H1 (cell line): ENCODE data around the gene C14orf132. TPM values are rescaled to one million over a fixed set of nuclear protein-coding genes. Genes with fewer than 3 reads are reported as not detected.
A peak's percentile ranks its signal among the peaks of the same experiment; 100 is the strongest.

ENCODE experiments used
- CTCF ChIA-PET: fragments of 300-600 bp; sonication (Branson Sonifier 250); formaldehyde crosslinking; loops from one replicate; lab custom pipeline; 2021; ENCODE audit not compliant: partially characterized antibody; lab: Charles Lee
- POLR2A ChIA-PET: fragments of 300-600 bp; sonication (Branson Sonifier 250); formaldehyde crosslinking; loops from one replicate; lab custom pipeline; 2021; ENCODE audit warnings: inconsistent platforms; ENCODE audit not compliant: partially characterized antibody; lab: Charles Lee
- DNase-seq, 2 experiments: peaks; one replicate each; pipeline versions ENCODE4 v3.0.0 to v3.0.0-alpha.2; 2010 to 2022; ENCODE audit warnings: low spot score in 2 of 2, low read depth in 1 of 2, mixed read lengths in 1 of 2
- FAIRE-seq: peaks from 2 replicates; lab custom pipeline; 2011; peaks lifted over from hg19 to GRCh38; lab: Jason Lieb, UNC
- H2AFZ ChIP-seq: 2 replicates; pipeline ENCODE4 v1.8.1; 2012; ENCODE audit warnings: low read length, inconsistent platforms
- H2AK5ac ChIP-seq: 2 replicates; pipeline ENCODE4 v1.6.1; 2013; ENCODE audit warnings: low read depth, low read length
- H2BK120ac ChIP-seq: replicated peaks from 2 replicates; pipeline ENCODE3; 2013; ENCODE audit warnings: low read depth, low read length, inconsistent platforms
- H2BK12ac ChIP-seq: 2 replicates; pipeline ENCODE4 v1.6.1; 2013; ENCODE audit warnings: low read depth, low read length
- H2BK15ac ChIP-seq: 2 replicates; pipeline ENCODE4 v1.6.1; 2013; ENCODE audit warnings: low read length
- H2BK20ac ChIP-seq: 2 replicates; pipeline ENCODE4 v1.6.1; 2013; ENCODE audit warnings: low read length
- H2BK5ac ChIP-seq: 2 replicates; pipeline ENCODE4 v1.6.1; 2013; ENCODE audit warnings: low read depth, low read length
- H3K14ac ChIP-seq: 2 replicates; pipeline ENCODE4 v1.6.1; 2013; ENCODE audit warnings: inconsistent platforms; ENCODE audit not compliant: insufficient read length
- H3K18ac ChIP-seq: 2 replicates; pipeline ENCODE4 v1.6.1; 2013; ENCODE audit warnings: low read length; ENCODE audit errors: extremely low read depth
- H3K23ac ChIP-seq: 2 replicates; pipeline ENCODE4 v1.6.1; 2013; ENCODE audit warnings: inconsistent platforms; ENCODE audit not compliant: insufficient read length
- H3K23me2 ChIP-seq: 2 replicates; pipeline ENCODE4 v1.6.1; 2013; ENCODE audit warnings: low read depth, low read length
- H3K27ac ChIP-seq: 2 replicates; pipeline ENCODE4 v1.6.1; 2011; ENCODE audit warnings: low read depth, low read length, inconsistent platforms
- H3K27me3 ChIP-seq, 4 experiments: replicated peaks in 1 of 4; 1 replicate in 1 of 4; 2 replicates in 3 of 4; pipeline versions ENCODE4 v1.6.1 to v1.8.1; 2011 to 2013; ENCODE audit warnings: low read length in 3 of 4, mild to moderate bottlenecking in 3 of 4, inconsistent platforms in 2 of 4, mixed read lengths in 2 of 4, moderate library complexity in 1 of 4; ENCODE audit not compliant: control insufficient read depth in 3 of 4, insufficient read depth in 3 of 4; ENCODE audit errors: extremely low read depth in 1 of 4
- H3K36me3 ChIP-seq, 4 experiments: 2 replicates each; pipeline versions ENCODE4 v1.6.1 to v1.8.1; 2011 to 2013; ENCODE audit warnings: mild to moderate bottlenecking in 4 of 4, low read length in 3 of 4, moderate library complexity in 2 of 4, control low read depth in 1 of 4, inconsistent platforms in 1 of 4; ENCODE audit not compliant: insufficient read depth in 4 of 4, control insufficient read depth in 2 of 4
- H3K4ac ChIP-seq: replicated peaks from 2 replicates; pipeline ENCODE3; 2013; ENCODE audit warnings: low read length, low read depth, mixed read lengths, inconsistent platforms; ENCODE audit not compliant: insufficient read length
- H3K4me1 ChIP-seq, 4 experiments: replicated peaks in 1 of 4; 1 replicate in 1 of 4; 2 replicates in 3 of 4; pipeline versions ENCODE4 v1.6.1 to v1.8.1; 2011 to 2013; ENCODE audit warnings: low read length in 3 of 4, inconsistent platforms in 2 of 4, mixed read lengths in 1 of 4; ENCODE audit not compliant: insufficient read depth in 4 of 4, control insufficient read depth in 3 of 4
- H3K4me2 ChIP-seq, 2 experiments: 2 replicates each; pipeline versions ENCODE4 v1.6.1 to v1.8.1; 2011 to 2013; ENCODE audit warnings: low read depth in 2 of 2, low read length in 2 of 2, control low read depth in 1 of 2, inconsistent platforms in 1 of 2, mild to moderate bottlenecking in 1 of 2; ENCODE audit not compliant: insufficient read depth in 1 of 2
- H3K4me3 ChIP-seq, 4 experiments: fragments of 200-600, 300-600 bp in 1 of 4; sonication (generic), shearing (Covaris generic), sonication (Bioruptor Twin) in 1 of 4; 2 replicates each; pipeline versions ENCODE4 v1.5.1 to v1.8.1; 2011 to 2016; ENCODE audit warnings: low read length in 4 of 4, low read depth in 3 of 4, control low read depth in 2 of 4, inconsistent platforms in 2 of 4, mild to moderate bottlenecking in 2 of 4, mixed read lengths in 1 of 4, moderate library complexity in 1 of 4; ENCODE audit not compliant: insufficient read depth in 2 of 4; ENCODE audit errors: extremely low read depth in 1 of 4
- H3K56ac ChIP-seq: replicated peaks from 2 replicates; pipeline ENCODE3; 2013; ENCODE audit warnings: low read depth, mild to moderate bottlenecking, mixed read lengths, low read length, inconsistent platforms; ENCODE audit not compliant: insufficient read length
- H3K79me1 ChIP-seq: 2 replicates; pipeline ENCODE4 v1.6.1; 2013; ENCODE audit warnings: low read depth, low read length, control low read depth
- H3K79me2 ChIP-seq, 2 experiments: 2 replicates each; pipeline versions ENCODE4 v1.6.1 to v1.8.1; 2012 to 2013; ENCODE audit warnings: low read length in 2 of 2, mild to moderate bottlenecking in 2 of 2, inconsistent platforms in 1 of 2; ENCODE audit not compliant: insufficient read depth in 2 of 2, control insufficient read depth in 1 of 2
- H3K9ac ChIP-seq, 4 experiments: replicated peaks in 1 of 4; 1 replicate in 1 of 4; 2 replicates in 3 of 4; pipeline versions ENCODE4 v1.6.1 to v1.8.1; 2011 to 2013; ENCODE audit warnings: low read depth in 3 of 4, low read length in 3 of 4, control low read depth in 2 of 4, mild to moderate bottlenecking in 2 of 4, moderate library complexity in 2 of 4, inconsistent platforms in 1 of 4; ENCODE audit errors: extremely low read depth in 1 of 4
- H3K9me3 ChIP-seq, 2 experiments: 2 replicates each; pipeline versions ENCODE4 v1.6.1 to v1.8.1; 2012 to 2013; ENCODE audit warnings: mild to moderate bottlenecking in 2 of 2, moderate library complexity in 2 of 2, control low read depth in 1 of 2, inconsistent platforms in 1 of 2, low read depth in 1 of 2, low read length in 1 of 2, mixed read lengths in 1 of 2; ENCODE audit not compliant: insufficient read depth in 2 of 2
- H4K20me1 ChIP-seq, 2 experiments: replicated peaks in 1 of 2; 2 replicates each; pipeline versions ENCODE3 to v1.8.1; 2011 to 2013; ENCODE audit warnings: inconsistent platforms in 2 of 2, low read length in 2 of 2, mild to moderate bottlenecking in 1 of 2; ENCODE audit not compliant: insufficient read depth in 2 of 2, control insufficient read depth in 1 of 2
- H4K5ac ChIP-seq: 2 replicates; pipeline ENCODE4 v1.6.1; 2013; ENCODE audit warnings: low read length, low read depth, mixed read lengths, inconsistent platforms; ENCODE audit not compliant: insufficient read length
- H4K8ac ChIP-seq: 2 replicates; pipeline ENCODE4 v1.8.0; 2013; ENCODE audit warnings: mild to moderate bottlenecking, moderate library complexity, low read length, inconsistent platforms; ENCODE audit not compliant: insufficient read depth; ENCODE audit errors: extremely low read depth
- H4K91ac ChIP-seq: replicated peaks from 2 replicates; pipeline ENCODE3; 2013; ENCODE audit warnings: low read length, mixed read lengths, inconsistent platforms; ENCODE audit not compliant: insufficient read length
- BACH1 ChIP-seq: IDR thresholded peaks from 2 replicates; pipeline ENCODE4 v1.6.1; 2012; ENCODE audit warnings: low read length, improper control_type of control experiment
- CBX5 ChIP-seq: fragments of 300-800, 300-1000 bp; sonication (generic); IDR thresholded peaks from 2 replicates; pipeline ENCODE4 v1.7.1; 2016; ENCODE audit warnings: antibody characterized with exemption, low read length, low read depth
- CBX8 ChIP-seq: fragments of 300-800, 300-1000 bp; sonication (generic); IDR thresholded peaks from 2 replicates; pipeline ENCODE4 v1.7.1; 2016; ENCODE audit warnings: low read depth, low read length, borderline replicate concordance
- GABPA ChIP-seq: IDR thresholded peaks from 2 replicates; pipeline ENCODE4 v1.6.1; 2011; ENCODE audit warnings: mild to moderate bottlenecking, low read length, moderate library complexity, borderline replicate concordance; ENCODE audit not compliant: insufficient read depth
- GTF2F1 ChIP-seq: IDR thresholded peaks from 2 replicates; pipeline ENCODE4 v1.6.1; 2012; ENCODE audit warnings: low read depth, low read length, improper control_type of control experiment, borderline replicate concordance
- SP2 ChIP-seq: IDR thresholded peaks from 2 replicates; pipeline ENCODE4 v1.6.1; 2012; ENCODE audit warnings: mild to moderate bottlenecking, low read length, inconsistent platforms
- USF2 ChIP-seq: IDR thresholded peaks from 2 replicates; pipeline ENCODE4 v1.6.1; 2011; ENCODE audit warnings: low read length, improper control_type of control experiment
- WGBS, 2 experiments: shearing (Covaris generic) in 1 of 2; methylation state at CpG; one replicate each; pipeline versions ENCODE4 v1.1.6 to v1.1.7; 2013 to 2015; ENCODE audit warnings: low lambda C conversion rate in 2 of 2, mixed read lengths in 2 of 2, inconsistent platforms in 1 of 2, low coverage in 1 of 2, missing lambda C conversion rate in 1 of 2; ENCODE audit not compliant: insufficient replicate concordance in 2 of 2, insufficient coverage in 1 of 2, insufficient read length in 1 of 2; ENCODE audit errors: extremely low coverage in 1 of 2, missing lambda C conversion rate in 1 of 2; 5-methylcytosine and 5-hydroxymethylcytosine counted together
- polyA plus RNA-seq, 7 experiments: library from polyadenylated mRNA; depleted of rRNA in 3 of 7; stranded (reverse) in 5 of 7; unstranded in 2 of 7; fragments of >200 nt in 5 of 7; fragments of 200-250 nt in 2 of 7; gene quantifications; 1 replicate in 5 of 7; 2 replicates in 1 of 7; 4 replicates in 1 of 7; pipeline versions ENCODE4 v1.2.1 to v1.2.3, GENCODE V29; 2011 to 2013; ENCODE audit warnings: missing spikeins in 2 of 7, mixed read lengths in 2 of 7
- total RNA-seq: library from RNA; stranded (reverse); fragmentation: NEBNext Ultra II Directional; extraction: Animal tissue kit (Norgen Biotek cat#: 25700); gene quantifications from 2 replicates; pipeline ENCODE4 v1.2.1, GENCODE V29; 2021

Gene C14orf132
- total and polyA plus RNA-seq, 2 of the 8 experiments (the other 6 are each of a cell fraction or from before 2014, with no cell fraction given): 11.7 to 32.5 TPM

GRCh38 chr14:96097752-96098151 is 58.6 kb downstream of the C14orf132 start:
- POLR2A ChIA-PET: interaction anchor here (1.1 kb wide), 1 partner anchor 12 kb away, joined by 3 read pairs; no protein-coding TSS in a partner anchor
- Histone ChIP-seq H2BK120ac (no peak overlapping the region), H2AK5ac (no peak overlapping the region), H3K23ac (no peak overlapping the region), H3K4ac (peak overlapping the region; percentile 48), H3K23me2 (no peaks in the 10 kb centered on the region; the same call in 1 of the 2 replicates), H3K27ac (no peak overlapping the region), H3K4me3 (no peak overlapping the region), H2BK5ac (no peak overlapping the region), H3K9ac (no peak overlapping the region), H3K36me3 (no peaks in the 10 kb centered on the region), H3K14ac (no peak overlapping the region), H3K9me3 (no peaks in the 10 kb centered on the region), H2BK20ac (no peak overlapping the region), H3K4me1 (peaks cover 6 to 11% (median 7%) of the 10 kb centered on the region in 4 experiments), H4K5ac (no peak overlapping the region), H3K18ac (no peak overlapping the region), H3K27me3 (no peaks in the 10 kb centered on the region), H2BK15ac (no peak overlapping the region), H4K8ac (no peak overlapping the region), H3K79me1 (no peaks in the 10 kb centered on the region), H4K20me1 (peaks cover 0 to 1% of the 10 kb centered on the region in 2 experiments), H3K4me2 (no peak overlapping the region), H2AFZ (no peak overlapping the region), H2BK12ac (0 out of 2 replicates have a peak overlapping the region, but pooled peaks have one; percentile 34), H3K56ac (no peak overlapping the region), H3K79me2 (no peaks in the 10 kb centered on the region), H4K91ac (no peak overlapping the region)
- DNase-seq (no peak), FAIRE-seq (no peak)
- CTCF ChIA-PET: interaction anchor here (0.6 to 13.0 kb wide), 57 partner anchors 9 to 550 kb away, joined by 3 to 268 read pairs (median 4); no protein-coding TSS in a partner anchor
- no peak for TF ChIP-seq GTF2F1
- TF ChIP-seq SP2: no peak
- TF ChIP-seq BACH1: no peak
- no peak for TF ChIP-seq CBX5
- TF ChIP-seq GABPA: no peak
- no peak for TF ChIP-seq USF2
- TF ChIP-seq CBX8: no peak
- WGBS, 2 experiments: 94% methylated on average over 7 of the region's 7 CpGs; no CpG with 5 or more reads in 1 of the 2 experiments
